ENCODE results near the gene FBLN1. TPM values are rescaled to one million over a fixed set of nuclear protein-coding genes. Genes with fewer than 3 reads are reported as not detected.

Gene FBLN1
- total and polyA plus RNA-seq, 9 of the 15 experiments (the other 6 are each of a cell fraction or from before 2014, with no cell fraction given): 0.66 TPM; not detected in 8

GRCh38 chr22:45638834-45639746 lies 136.4 kb downstream of the FBLN1 start (continued):
- no peak for TF ChIP-seq SRSF9 (IDR thresholded peaks at IDR 0.05; ENCODE audit: borderline replicate concordance, low read depth, low read length)
- TF ChIP-seq KLF10 (CRISPR knock-in tag; IDR thresholded peaks at IDR 0.05): no peak
- no peak for TF ChIP-seq SPI1 (IDR thresholded peaks at IDR 0.05; ENCODE audit: borderline replicate concordance, low read depth, low read length)
- TF ChIP-seq HDAC6 (IDR thresholded peaks at IDR 0.05; ENCODE audit: low read depth, low read length): no peak
- no peak for TF ChIP-seq ZNF778 (CRISPR knock-in tag; IDR thresholded peaks at IDR 0.05)
- no peak for TF ChIP-seq FOS (IDR thresholded peaks at IDR 0.05; ENCODE audit: extremely low read depth, insufficient read length)
- no peak for TF ChIP-seq NFIX (CRISPR knock-in tag; IDR thresholded peaks at IDR 0.05; ENCODE audit: low read depth)
- no peak for TF ChIP-seq NCOA1 (IDR thresholded peaks at IDR 0.05; ENCODE audit: low read depth)
- no peak for TF ChIP-seq CREB5 (CRISPR knock-in tag; IDR thresholded peaks at IDR 0.05)
- peak; percentile 49 for TF ChIP-seq ZFP36 (IDR thresholded peaks at IDR 0.05; ENCODE audit: low read depth, low read length, partially characterized antibody)
- TF ChIP-seq LARP7 (IDR thresholded peaks at IDR 0.05): no peak
- no peak for TF ChIP-seq SMARCC2 (IDR thresholded peaks at IDR 0.05; ENCODE audit: low read depth)
- TF ChIP-seq RBFOX2 (IDR thresholded peaks at IDR 0.05; ENCODE audit: low read depth, low read length): 0 out of 2 replicates have a peak, but pooled peaks have one; percentile 8
- TF ChIP-seq SOX6 (IDR thresholded peaks at IDR 0.05): 0 out of 2 replicates have a peak, but pooled peaks have one; percentile 8
- TF ChIP-seq MEF2D (tag; conservative IDR thresholded peaks at IDR 0.05; ENCODE audit: low read depth): no peak
- peak; percentile 95 for TF ChIP-seq C11orf30 (IDR thresholded peaks at IDR 0.05; ENCODE audit: low read depth)
- peak; percentile 61 for TF ChIP-seq DPF2 (IDR thresholded peaks at IDR 0.05)
- no peak for TF ChIP-seq ZBTB43 (CRISPR knock-in tag; IDR thresholded peaks at IDR 0.05)
- TF ChIP-seq GATAD2A (IDR thresholded peaks at IDR 0.05): no peak
- no peak for TF ChIP-seq ZNF551 (CRISPR knock-in tag; IDR thresholded peaks at IDR 0.05)
- no peak for TF ChIP-seq TSC22D4 (tag; IDR thresholded peaks at IDR 0.05)
- no peak for TF ChIP-seq FOXK1 (CRISPR knock-in tag; IDR thresholded peaks at IDR 0.05; ENCODE audit: borderline replicate concordance)
- TF ChIP-seq ZBED1 (IDR thresholded peaks at IDR 0.05): no peak
- peak; percentile 19 for TF ChIP-seq RBM25 (IDR thresholded peaks at IDR 0.05; ENCODE audit: low read depth, low read length, severe bottlenecking)
- TF ChIP-seq GTF3C2 (IDR thresholded peaks at IDR 0.05; ENCODE audit: borderline replicate concordance, extremely low read depth, insufficient read length): no peak
- TF ChIP-seq NCOA6 (IDR thresholded peaks at IDR 0.05): no peak

Data from K562 (cell line).